Fibroblast of peridontal ligament (primary cell): ENCODE results near the gene RRAGA.
"Not testable (repeated sequence)": the region's sequence is repeated elsewhere in the genome, so short reads cannot be mapped to it uniquely, and the experiment has no call there.

Experiments
- DNase-seq: peaks from one replicate; pipeline ENCODE4 v3.0.0-alpha.2; 2010; ENCODE audit errors: extremely low read depth

RRAGA gene

DNA sequence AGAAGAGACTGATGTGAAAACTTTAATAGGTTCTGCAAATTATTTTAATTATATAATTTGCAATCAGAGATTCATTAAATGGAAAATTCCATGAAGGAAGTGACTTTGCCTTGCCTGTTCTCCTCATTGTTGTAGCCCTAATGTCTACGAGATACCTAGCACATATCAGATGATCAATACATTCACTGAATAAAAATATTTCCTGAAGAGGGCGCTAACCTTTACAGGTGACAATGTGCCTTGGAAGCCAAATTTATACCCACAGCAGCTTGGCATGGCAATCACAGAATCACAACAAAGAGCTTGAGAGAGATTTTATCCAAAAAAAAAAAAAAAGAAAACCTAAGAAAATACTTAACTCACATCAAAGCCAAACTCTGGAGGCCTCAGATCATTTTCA lies 36.1 kb downstream of the RRAGA start:
- peak; percentile 25 for DNase-seq

DNA sequence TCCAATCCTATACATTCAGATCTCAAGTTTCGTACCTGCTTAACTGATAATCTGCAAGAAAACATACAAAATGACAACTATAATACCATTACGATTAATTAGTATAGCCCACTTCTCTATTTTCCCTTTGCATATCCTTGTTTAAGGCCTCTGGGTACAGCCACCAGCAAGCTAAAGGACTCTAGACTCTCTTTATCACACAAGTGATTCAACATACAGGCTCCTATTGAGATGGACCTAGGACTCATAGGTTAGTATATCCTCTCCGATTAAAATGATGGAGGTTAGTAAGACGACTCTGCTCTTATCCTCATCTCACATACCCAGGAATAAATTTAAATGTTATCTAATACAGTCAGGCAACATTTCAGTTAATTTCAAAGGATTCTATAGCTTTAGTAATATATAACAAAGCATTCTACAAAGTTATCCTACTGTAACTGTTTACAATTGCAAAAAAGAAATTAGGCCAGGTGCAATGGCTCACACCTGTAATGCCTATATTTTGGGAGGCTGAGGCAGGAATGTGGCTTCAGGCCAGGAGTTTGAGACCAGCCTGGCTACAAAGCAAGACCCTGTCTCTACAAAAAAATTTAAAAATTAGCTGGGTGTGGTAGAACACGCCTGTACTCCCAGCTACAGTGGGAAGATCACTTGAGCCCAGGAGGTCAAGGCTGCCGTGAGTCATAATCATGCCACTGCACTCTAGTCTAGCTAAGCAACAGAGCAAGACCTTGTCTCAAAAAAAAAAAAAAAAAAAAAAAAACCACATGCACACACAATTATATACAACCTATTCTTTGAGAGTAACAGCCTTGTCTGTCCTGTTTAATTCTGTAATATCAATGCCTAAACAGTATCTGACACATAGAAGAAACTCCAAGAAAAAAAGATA lies 38.1 kb downstream of the RRAGA start:
- DNase-seq: no peak

DNA sequence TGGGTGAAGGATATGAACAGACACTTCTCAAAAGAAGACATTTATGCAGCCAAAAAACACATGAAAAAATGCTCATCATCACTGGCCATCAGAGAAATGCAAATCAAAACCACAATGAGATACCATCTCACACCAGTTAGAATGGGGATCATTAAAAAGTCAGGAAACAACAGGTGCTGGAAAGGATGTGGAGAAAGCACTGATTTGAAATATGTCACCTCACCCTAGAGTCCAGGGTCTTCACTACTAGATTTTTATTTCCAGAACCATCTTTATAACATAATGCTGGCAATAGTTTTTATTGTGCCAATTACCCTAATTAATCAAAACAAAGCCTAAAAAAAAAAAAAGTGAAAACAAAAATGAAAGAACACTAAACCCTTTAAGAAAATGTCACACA lies 48.2 kb downstream of the RRAGA start:
- not testable (repeated sequence) for DNase-seq
